Ovary (tissue), 9 donors: ENCODE results near the gene RPTOR. TPM values are rescaled to one million over a fixed set of nuclear protein-coding genes. Genes with fewer than 3 reads are reported as not detected.

Experiments
- DNase-seq, 5 donors: peaks; one replicate each; pipeline ENCODE4 v3.0.0-alpha.2; 2019 to 2020
- H3K27ac ChIP-seq, 2 donors: fragments of 200-600 bp; one replicate each; pipeline versions ENCODE4 v1.5.1 to v1.8.0; 2019 to 2022
- H3K27me3 ChIP-seq: fragments of 200-600 bp; one replicate; pipeline ENCODE4 v1.8.0; 2022
- H3K36me3 ChIP-seq: fragments of 200-600 bp; sonication (generic); one replicate; pipeline ENCODE4 v1.5.1; 2019
- H3K4me1 ChIP-seq: one replicate; pipeline ENCODE4 v1.8.1; 2013; ENCODE audit warnings: mild to moderate bottlenecking, moderate library complexity; ENCODE audit not compliant: insufficient read depth
- H3K4me3 ChIP-seq: fragments of 200-600 bp; sonication (generic); one replicate; pipeline ENCODE4 v1.5.1; 2017
- H3K9me3 ChIP-seq, 2 donors: fragments of 200-600 bp in 1 of 2; sonication (generic) in 1 of 2; one replicate each; pipeline versions ENCODE4 v1.5.1 to v1.8.1; 2013 to 2019; ENCODE audit warnings: mild to moderate bottlenecking in 1 of 2, moderate library complexity in 1 of 2
- CTCF ChIP-seq, 3 donors: fragments of 450-650 bp in 2 of 3; fragments of 200-600 bp in 1 of 3; IDR thresholded peaks; one replicate each; pipeline versions ENCODE4 v1.5.1 to v1.8.0; 2016 to 2022; ENCODE audit warnings: antibody characterized with exemption in 3 of 3, mild to moderate bottlenecking in 1 of 3
- EP300 ChIP-seq: sonication (generic); formaldehyde crosslinking; IDR thresholded peaks from one replicate; pipeline ENCODE4 v1.6.1; 2017; ENCODE audit warnings: antibody characterized with exemption
- POLR2A ChIP-seq: fragments of 450-650 bp; IDR thresholded peaks from one replicate; pipeline ENCODE4 v1.6.1; 2017; ENCODE audit warnings: antibody characterized with exemption, mild to moderate bottlenecking, moderate library complexity
- WGBS, 3 donors: extraction: QIAGEN DNeasy Blood & Tissue Kit in 1 of 3; methylation state at CpG; one replicate each; pipeline versions ENCODE4 v1.1.5 to v1.1.7; 2013 to 2017; 5-methylcytosine and 5-hydroxymethylcytosine counted together
- intact Hi-C, 4 donors: fragments of 100-400 bp; cut with DNase I; formaldehyde crosslinking; loops; one replicate each; pipeline versions ENCODE4 v1.11.0 to v1.15.1; 2022 to 2023
- polyA plus RNA-seq, 2 donors: library from polyadenylated mRNA; stranded (reverse); fragments of 200-250 nt in 1 of 2; fragments of 350-450 nt in 1 of 2; fragmentation: Illumina TruSeq in 1 of 2; extraction: RNeasy Lipid Tissue Mini Kit (QIAGEN cat#74804) in 1 of 2; gene quantifications; one replicate each; pipeline ENCODE4 v1.2.3, GENCODE V29; 2013 to 2014
- total RNA-seq, 7 donors: library from RNA; depleted of rRNA in 2 of 7; stranded (reverse); fragments of >200 nt in 2 of 7; fragmentation: NEBNext Ultra II Directional in 3 of 7; extraction: Animal tissue kit (Norgen Biotek cat#: 25700) in 3 of 7; gene quantifications; one replicate each; pipeline versions ENCODE4 v1.1.0 to v1.2.4, GENCODE V29; 2016 to 2023
- donor health status: DM: no; HTN: no; CAD: no; lungs with moderate emphysema.
- donor health status: DM: no; HTN: no; CAD: no.
- donor health status: Bipolar disorder and iron deficiency.
- donor health status: DM: yes; HTN: yes; CAD: no.
- donor health status: DM: no; HTN: no; CAD: no.
- donor health status: DM: yes; HTN: yes; CAD: no.

Gene RPTOR
- total and polyA plus RNA-seq, 9 donors: 11.1 to 41.9 (median 27.9) TPM

GRCh38 chr17:80995131-80995530, 450.5 kb downstream of the RPTOR start:
- TF ChIP-seq EP300: no peak
- no peak for TF ChIP-seq CTCF (IDR thresholded peaks at IDR 0.05)
- TF ChIP-seq POLR2A: no peak
- Histone ChIP-seq H3K36me3 (no peaks in the 10 kb centered on the region), H3K9me3 (no peaks in the 10 kb centered on the region), H3K4me1 (peaks cover 4% of the 10 kb centered on the region), H3K4me3 (no peak overlapping the region), H3K27me3 (no peaks in the 10 kb centered on the region), H3K27ac (no peak overlapping the region)
- WGBS, 3 donors: 88 to 92% (median 91%) methylated on average over 13 of the region's 13 CpGs
- intact Hi-C loops: loop anchor here in 1 of 4 donors (10.0 kb wide), 1 partner anchor 240 kb away; the partner anchor contains the start of genes NDUFAF8 and TEPSIN
- DNase-seq: no peak

DNA sequence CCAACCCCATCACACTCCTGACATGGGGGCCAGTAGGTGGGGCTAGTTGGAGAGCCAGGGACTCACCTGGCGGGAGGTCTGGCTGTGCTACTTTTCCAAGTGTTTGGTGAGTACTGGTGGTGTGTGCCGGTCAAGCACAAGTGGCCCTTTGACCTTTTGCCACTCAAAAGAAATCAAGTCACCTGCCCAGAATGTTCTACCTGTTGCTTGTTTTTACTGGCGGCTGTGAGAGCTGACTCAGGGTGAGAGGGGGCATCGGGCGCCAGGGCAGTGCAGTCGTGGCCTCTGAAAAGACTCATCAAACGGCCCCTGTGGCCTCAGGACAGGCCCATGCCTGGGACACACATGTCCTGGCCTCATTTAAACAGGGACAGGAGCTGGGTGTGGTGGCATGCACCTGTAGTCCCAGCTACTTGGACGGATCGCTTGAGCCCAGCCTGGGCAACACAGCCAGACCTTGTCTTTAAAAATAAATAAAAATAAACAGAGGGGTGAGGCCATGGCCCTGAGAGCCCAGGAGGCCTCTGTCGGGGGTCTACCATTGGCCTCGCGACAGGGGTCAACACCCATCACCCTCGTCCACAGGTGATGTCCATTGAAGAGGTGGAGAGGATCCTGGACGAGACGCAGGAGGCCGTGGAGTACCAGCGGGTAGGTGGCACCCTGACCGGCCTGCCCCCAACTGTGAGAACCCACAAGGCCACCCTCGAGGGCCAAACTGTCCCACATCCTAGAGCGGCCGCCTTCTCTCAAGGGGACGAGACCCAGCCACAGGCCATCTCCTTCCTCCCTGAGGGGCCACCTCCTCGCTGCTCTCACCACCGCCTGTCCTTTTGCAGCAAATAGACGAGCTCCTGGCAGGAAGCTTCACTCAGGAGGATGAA, 452.0 kb downstream of the RPTOR start:
- no peaks in the 10 kb centered on the region for H3K36me3 ChIP-seq
- WGBS, 3 donors: 89 to 91% (median 90%) methylated on average over 25 of the region's 25 CpGs
- peak in 1 of 5 donors; percentile 37 for DNase-seq
- no peaks in the 10 kb centered on the region for H3K27me3 ChIP-seq
- TF ChIP-seq CTCF (IDR thresholded peaks at IDR 0.05) (no peak), EP300 (no peak), POLR2A (no peak)
- intact Hi-C loops: loop anchor here in 1 of 4 donors (10.0 kb wide), 1 partner anchor 238 kb away; the partner anchor contains the start of genes NDUFAF8 and TEPSIN
- no peak overlapping the region for H3K27ac ChIP-seq
- H3K9me3 ChIP-seq: no peaks in the 10 kb centered on the region
- H3K4me1 ChIP-seq: peaks cover 4% of the 10 kb centered on the region
- H3K4me3 ChIP-seq: no peak overlapping the region

DNA sequence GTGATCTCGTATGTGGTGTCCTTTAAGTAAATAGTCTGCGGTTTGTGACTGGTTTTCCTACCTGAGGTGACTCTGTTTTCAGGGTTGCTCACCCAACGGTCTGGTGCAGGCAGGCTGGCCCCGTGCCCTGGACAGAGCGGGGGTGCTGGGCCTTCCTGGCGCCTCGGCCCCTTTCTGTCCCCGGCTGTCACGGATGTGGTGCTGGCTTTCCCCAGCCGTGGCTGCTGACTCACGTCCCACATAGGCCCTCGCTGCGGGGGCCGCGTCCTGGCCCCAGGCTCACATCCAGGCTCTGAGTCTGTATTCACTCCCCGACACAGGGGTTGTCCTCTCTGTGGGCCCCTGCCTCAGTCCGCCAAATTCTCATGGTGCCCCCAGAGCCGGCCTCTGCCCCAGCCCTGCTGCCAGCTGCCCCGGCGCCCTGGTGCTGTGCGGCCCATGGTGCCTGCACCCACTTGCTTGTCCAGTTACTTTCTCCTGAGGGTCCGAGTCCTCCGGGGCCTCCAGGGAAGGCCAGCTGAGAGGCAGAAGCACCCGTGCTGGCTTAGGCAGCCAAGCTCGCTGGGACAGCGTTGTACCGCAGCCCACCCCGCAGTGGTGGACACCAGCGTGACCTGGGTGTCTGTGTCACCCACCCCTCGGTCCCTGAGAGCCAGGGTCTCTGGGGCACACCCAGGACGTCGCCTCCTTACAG, 452.9 kb downstream of the RPTOR start:
- Histone ChIP-seq H3K4me1 (peaks cover 7% of the 10 kb centered on the region), H3K27ac (no peak overlapping the region), H3K36me3 (no peaks in the 10 kb centered on the region), H3K27me3 (no peaks in the 10 kb centered on the region), H3K9me3 (no peaks in the 10 kb centered on the region), H3K4me3 (no peak overlapping the region)
- intact Hi-C loops: loop anchor here in 1 of 4 donors (10.0 kb wide), 1 partner anchor 237 kb away; the partner anchor contains the start of genes NDUFAF8 and TEPSIN
- TF ChIP-seq CTCF (IDR thresholded peaks at IDR 0.05) (no peak), POLR2A (no peak), EP300 (no peak)
- DNase-seq: peak in 1 of 5 donors; percentile 36
- 85 to 91% (median 88%) methylated on average over 27 to 32 of the region's 32 CpGs for WGBS, 3 donors

DNA sequence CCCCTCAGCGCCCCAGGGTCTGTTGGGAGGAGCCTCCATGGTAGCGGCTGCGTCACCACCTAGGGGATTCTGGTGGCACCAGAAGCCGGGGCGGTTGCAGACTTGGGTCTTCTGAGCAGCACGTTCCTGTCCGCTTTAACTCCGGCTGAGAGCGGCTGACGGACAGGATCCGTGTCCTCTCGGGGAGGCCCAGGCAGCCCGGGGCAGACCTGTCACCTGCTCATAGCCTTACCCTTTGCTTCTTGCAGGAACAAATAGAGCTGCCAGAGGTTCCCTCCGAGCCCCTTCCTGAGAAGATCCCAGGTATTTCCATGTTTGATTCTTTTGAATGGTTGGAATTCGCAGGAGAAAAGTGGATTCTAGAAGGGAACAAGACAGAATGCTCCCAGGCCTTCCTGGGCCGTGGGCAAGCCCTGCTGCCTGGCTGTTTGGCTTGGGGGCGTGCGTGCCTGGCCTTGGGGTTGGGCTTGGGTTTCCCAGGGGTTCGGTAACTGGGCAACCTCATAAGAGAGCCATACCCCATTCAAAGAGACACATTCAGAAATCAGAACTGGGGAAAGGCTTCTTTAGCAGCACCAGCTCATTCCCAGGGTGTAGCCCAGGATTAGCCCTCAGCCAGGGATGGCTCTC, 453.6 kb downstream of the RPTOR start:
- TF ChIP-seq CTCF (IDR thresholded peaks at IDR 0.05) (no peak), EP300 (no peak), POLR2A (no peak)
- Histone ChIP-seq H3K9me3 (no peaks in the 10 kb centered on the region), H3K4me1 (peaks cover 5% of the 10 kb centered on the region), H3K27ac (no peak overlapping the region), H3K27me3 (no peaks in the 10 kb centered on the region), H3K4me3 (no peak overlapping the region), H3K36me3 (no peaks in the 10 kb centered on the region)
- DNase-seq: no peak
- 92 to 93% (median 92%) methylated on average over 19 of the region's 19 CpGs for WGBS, 3 donors
- intact Hi-C loops: loop anchor here in 1 of 4 donors (10.0 kb wide), 1 partner anchor 237 kb away; the partner anchor contains the start of genes NDUFAF8 and TEPSIN
